Caco-2 (cell line): ENCODE data around the gene SLC4A3. TPM values are rescaled to one million over a fixed set of nuclear protein-coding genes. Genes with fewer than 3 reads are reported as not detected.

ENCODE experiments used
- BruUV-seq: library from RNA; stranded (reverse); fragments of 400-500 nt; replicated peaks from 2 replicates; lab custom pipeline; 2021; lab: Mats Ljungman, UMichigan
- CTCF ChIA-PET: fragments of 300-600 bp; sonication (Branson Sonifier 250); formaldehyde crosslinking; loops from one replicate; lab custom pipeline; 2022; ENCODE audit warnings: antibody characterized with exemption; lab: Charles Lee
- POLR2A ChIA-PET: fragments of 300-600 bp; sonication (Branson Sonifier 250); formaldehyde crosslinking; loops from one replicate; lab custom pipeline; 2022; ENCODE audit warnings: antibody characterized with exemption; lab: Charles Lee
- DNase-seq, 2 experiments: peaks; one replicate each; pipeline versions ENCODE4 v3.0.0 to v3.0.0-alpha.2; 2020 to 2022
- H3K27me3 ChIP-seq: replicated peaks from 2 replicates; pipeline ENCODE4 v1.6.0; 2011; ENCODE audit warnings: low read length; ENCODE audit not compliant: control insufficient read depth, insufficient read depth
- H3K36me3 ChIP-seq: 2 replicates; pipeline ENCODE4 v1.5.1; 2011; ENCODE audit warnings: low read length; ENCODE audit not compliant: control insufficient read depth, insufficient read depth
- H3K4me1 ChIP-seq: fragments of 250-450 bp; sonication (Bioruptor Pico); 2 replicates; pipeline ENCODE4 v1.5.1; 2020; ENCODE audit warnings: mild to moderate bottlenecking
- H3K4me3 ChIP-seq: 2 replicates; pipeline ENCODE4 v1.5.1; 2011; ENCODE audit warnings: low read depth, mild to moderate bottlenecking, control low read depth, low read length
- H3K9me3 ChIP-seq: fragments of 250-450 bp; sonication (Bioruptor Pico); 2 replicates; pipeline ENCODE4 v1.5.1; 2020; ENCODE audit warnings: mild to moderate bottlenecking, moderate library complexity
- H3K27ac Mint-ChIP-seq: one replicate; pipeline ENCODE4 v1.8.0; 2022; ENCODE audit warnings: mixed read lengths; ENCODE audit not compliant: unreplicated experiment
- H3K27me3 Mint-ChIP-seq: one replicate; pipeline ENCODE4 v1.8.0; 2022; ENCODE audit warnings: mixed read lengths; ENCODE audit not compliant: insufficient read depth, unreplicated experiment
- H3K36me3 Mint-ChIP-seq: one replicate; pipeline ENCODE4 v1.8.0; 2022; ENCODE audit warnings: mild to moderate bottlenecking, mixed read lengths; ENCODE audit not compliant: insufficient read depth, unreplicated experiment
- H3K4me1 Mint-ChIP-seq: one replicate; pipeline ENCODE4 v1.8.0; 2022; ENCODE audit warnings: low read depth, mixed read lengths; ENCODE audit not compliant: unreplicated experiment
- H3K4me3 Mint-ChIP-seq: one replicate; pipeline ENCODE4 v1.8.0; 2022; ENCODE audit warnings: mild to moderate bottlenecking, moderate library complexity, mixed read lengths; ENCODE audit not compliant: unreplicated experiment
- H3K9me3 Mint-ChIP-seq: one replicate; pipeline ENCODE4 v1.8.0; 2022; ENCODE audit warnings: mixed read lengths; ENCODE audit not compliant: unreplicated experiment
- intact Hi-C: fragments of 100-400 bp; cut with micrococcal nuclease; formaldehyde crosslinking; loops from one replicate; pipeline ENCODE4 v1.10.0; 2022; ENCODE audit not compliant: unreplicated experiment
- total RNA-seq: library from RNA; stranded (reverse); gene quantifications from 2 replicates; pipeline ENCODE4 v1.2.3, GENCODE V29; 2022
- TF ChIP-seq, protein P1 (sequence below), 2 experiments: fragments of 200-600 bp in 1 of 2; IDR thresholded peaks; 1 replicate in 1 of 2; 2 replicates in 1 of 2; pipeline versions ENCODE4 v1.5.1 to v1.8.0; 2011 to 2022; ENCODE audit warnings: antibody characterized with exemption in 1 of 2, control low read depth in 1 of 2, inconsistent platforms in 1 of 2, low read depth in 1 of 2, low read length in 1 of 2, mild to moderate bottlenecking in 1 of 2, moderate library complexity in 1 of 2; ENCODE audit not compliant: insufficient read depth in 1 of 2, severe bottlenecking in 1 of 2, unreplicated experiment in 1 of 2

Gene SLC4A3
- total RNA-seq, 1 experiment from 2014 or later: 6.2 TPM

DNA sequence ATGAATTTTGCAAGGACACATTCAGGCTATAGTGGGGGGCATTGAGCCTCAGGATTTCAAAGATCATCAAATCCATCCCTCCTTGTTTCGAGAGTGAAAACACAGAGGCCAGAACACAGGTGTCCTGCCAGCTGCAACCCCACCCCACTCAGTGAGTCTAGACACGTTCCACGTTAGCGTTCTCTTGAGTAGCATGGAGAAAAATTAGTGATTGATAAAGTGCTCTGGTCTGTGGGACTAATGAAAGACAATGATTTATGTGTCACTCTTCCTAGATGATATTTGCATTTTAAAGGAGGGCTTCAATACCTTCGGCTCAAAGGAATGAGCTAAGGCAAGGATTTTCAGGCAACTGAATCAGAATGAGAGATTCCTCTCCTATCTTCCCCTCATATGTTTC, 43.8 kb downstream of the SLC4A3 start:
- ChIA-PET CTCF (no interaction called here), POLR2A (no interaction called here)
- Histone ChIP-seq H3K36me3 (no peaks in the 10 kb centered on the region), H3K4me3 (no peak overlapping the region), H3K4me1 (no peaks in the 10 kb centered on the region), H3K27me3 (no peaks in the 10 kb centered on the region), H3K9me3 (peaks cover 5% of the 10 kb centered on the region; the same call in 1 of the 2 replicates)
- no TSS peak for BruUV-seq
- TF ChIP-seq, protein P1, sequence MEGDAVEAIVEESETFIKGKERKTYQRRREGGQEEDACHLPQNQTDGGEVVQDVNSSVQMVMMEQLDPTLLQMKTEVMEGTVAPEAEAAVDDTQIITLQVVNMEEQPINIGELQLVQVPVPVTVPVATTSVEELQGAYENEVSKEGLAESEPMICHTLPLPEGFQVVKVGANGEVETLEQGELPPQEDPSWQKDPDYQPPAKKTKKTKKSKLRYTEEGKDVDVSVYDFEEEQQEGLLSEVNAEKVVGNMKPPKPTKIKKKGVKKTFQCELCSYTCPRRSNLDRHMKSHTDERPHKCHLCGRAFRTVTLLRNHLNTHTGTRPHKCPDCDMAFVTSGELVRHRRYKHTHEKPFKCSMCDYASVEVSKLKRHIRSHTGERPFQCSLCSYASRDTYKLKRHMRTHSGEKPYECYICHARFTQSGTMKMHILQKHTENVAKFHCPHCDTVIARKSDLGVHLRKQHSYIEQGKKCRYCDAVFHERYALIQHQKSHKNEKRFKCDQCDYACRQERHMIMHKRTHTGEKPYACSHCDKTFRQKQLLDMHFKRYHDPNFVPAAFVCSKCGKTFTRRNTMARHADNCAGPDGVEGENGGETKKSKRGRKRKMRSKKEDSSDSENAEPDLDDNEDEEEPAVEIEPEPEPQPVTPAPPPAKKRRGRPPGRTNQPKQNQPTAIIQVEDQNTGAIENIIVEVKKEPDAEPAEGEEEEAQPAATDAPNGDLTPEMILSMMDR (IDR thresholded peaks at IDR 0.05; ENCODE audit: insufficient read depth in 1 of 2, low read depth in 1 of 2, low read length in 1 of 2, severe bottlenecking in 1 of 2, unreplicated experiment in 1 of 2): no peak
- intact Hi-C loops: no loop called here
- H3K4me3 Mint-ChIP-seq: no peak overlapping the region
- no peak for DNase-seq
- H3K4me1 Mint-ChIP-seq: no peaks in the 10 kb centered on the region
- peaks cover 3% of the 10 kb centered on the region for H3K27me3 Mint-ChIP-seq
- H3K27ac Mint-ChIP-seq: no peak overlapping the region
- H3K36me3 Mint-ChIP-seq: no peaks in the 10 kb centered on the region
- H3K9me3 Mint-ChIP-seq: no peaks in the 10 kb centered on the region

DNA sequence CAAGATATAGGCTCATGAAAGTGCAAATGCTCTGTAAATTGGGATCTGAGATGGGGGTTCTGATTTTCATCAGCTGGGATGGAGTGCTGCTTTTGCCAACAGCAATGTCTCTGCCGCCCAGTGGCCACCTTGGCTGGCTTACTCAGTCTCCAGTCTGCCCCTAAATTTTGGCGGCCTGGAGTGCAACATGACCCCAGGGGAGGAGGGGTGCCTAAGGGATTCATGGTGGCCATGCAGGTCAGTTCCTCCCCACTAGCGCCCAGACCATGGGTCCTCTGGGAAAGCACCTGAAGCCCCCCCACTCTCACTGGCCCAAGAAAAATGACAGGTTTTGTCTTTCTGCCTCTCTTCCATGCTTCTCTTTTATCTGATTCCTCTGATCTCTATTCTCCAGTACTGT, 45.0 kb downstream of the SLC4A3 start:
- POLR2A ChIA-PET: no interaction called here
- TF ChIP-seq, protein P1 (IDR thresholded peaks at IDR 0.05; ENCODE audit: insufficient read depth in 1 of 2, low read depth in 1 of 2, low read length in 1 of 2, severe bottlenecking in 1 of 2, unreplicated experiment in 1 of 2): no peak
- H3K4me1 Mint-ChIP-seq: no peaks in the 10 kb centered on the region
- H3K27ac Mint-ChIP-seq: no peak overlapping the region
- no peak for DNase-seq
- H3K36me3 Mint-ChIP-seq: no peaks in the 10 kb centered on the region
- Histone ChIP-seq H3K4me1 (no peaks in the 10 kb centered on the region), H3K36me3 (no peaks in the 10 kb centered on the region), H3K4me3 (no peak overlapping the region), H3K9me3 (peaks cover 3% of the 10 kb centered on the region; the same call in 1 of the 2 replicates), H3K27me3 (no peaks in the 10 kb centered on the region)
- no peak overlapping the region for H3K4me3 Mint-ChIP-seq
- intact Hi-C loops: no loop called here
- CTCF ChIA-PET: no interaction called here
- BruUV-seq: no TSS peak
- no peaks in the 10 kb centered on the region for H3K9me3 Mint-ChIP-seq
- peaks cover 3% of the 10 kb centered on the region for H3K27me3 Mint-ChIP-seq

DNA sequence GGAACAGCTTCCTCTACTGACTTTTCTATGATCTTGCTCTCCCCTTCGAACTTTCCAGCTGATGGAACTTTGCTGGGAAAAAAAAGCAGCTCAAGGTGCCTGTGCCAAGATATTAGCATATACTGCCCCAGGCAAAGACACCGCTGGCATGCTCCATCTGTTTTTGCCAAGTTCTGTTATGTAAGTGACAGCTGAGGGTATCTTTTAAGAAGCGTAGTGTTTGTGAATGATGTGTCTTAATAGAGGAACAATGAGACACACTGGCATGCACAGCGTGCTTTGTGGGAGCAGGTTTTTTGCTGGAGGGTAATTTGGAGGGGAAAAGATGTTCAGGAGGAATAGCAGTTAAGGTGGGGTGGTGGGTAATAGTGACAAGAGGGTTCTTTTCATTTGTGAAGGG, 47.8 kb downstream of the SLC4A3 start:
- no peaks in the 10 kb centered on the region for H3K4me1 ChIP-seq
- H3K4me3 ChIP-seq: no peak overlapping the region
- no peak overlapping the region for H3K27ac Mint-ChIP-seq
- no peaks in the 10 kb centered on the region for H3K36me3 Mint-ChIP-seq
- peaks cover 7% of the 10 kb centered on the region; the same call in 1 of the 2 replicates for H3K9me3 ChIP-seq
- H3K4me3 Mint-ChIP-seq: no peak overlapping the region
- intact Hi-C loops: no loop called here
- no peak for DNase-seq
- no peaks in the 10 kb centered on the region for H3K4me1 Mint-ChIP-seq
- H3K27me3 ChIP-seq: no peaks in the 10 kb centered on the region
- TF ChIP-seq, protein P1 (IDR thresholded peaks at IDR 0.05; ENCODE audit: insufficient read depth in 1 of 2, low read depth in 1 of 2, low read length in 1 of 2, severe bottlenecking in 1 of 2, unreplicated experiment in 1 of 2): no peak
- CTCF ChIA-PET: no interaction called here
- no peaks in the 10 kb centered on the region for H3K36me3 ChIP-seq
- peaks cover 3% of the 10 kb centered on the region for H3K27me3 Mint-ChIP-seq
- H3K9me3 Mint-ChIP-seq: no peaks in the 10 kb centered on the region
- POLR2A ChIA-PET: no interaction called here
- BruUV-seq: no TSS peak
